HG03354 (cell line): Measurements from ENCODE around the gene ADGRF5.
"Not testable (repeated sequence)": the region's sequence is repeated elsewhere in the genome, so short reads cannot be mapped to it uniquely, and the experiment has no call there.

Experiments used
- ATAC-seq: cut with Tn5 transposase; IDR thresholded peaks from one replicate; pipeline ENCODE4 v1.9.1; 2021; ENCODE audit warnings: mild to moderate bottlenecking; ENCODE audit not compliant: unreplicated experiment, poor library complexity, severe bottlenecking

ADGRF5 gene

DNA sequence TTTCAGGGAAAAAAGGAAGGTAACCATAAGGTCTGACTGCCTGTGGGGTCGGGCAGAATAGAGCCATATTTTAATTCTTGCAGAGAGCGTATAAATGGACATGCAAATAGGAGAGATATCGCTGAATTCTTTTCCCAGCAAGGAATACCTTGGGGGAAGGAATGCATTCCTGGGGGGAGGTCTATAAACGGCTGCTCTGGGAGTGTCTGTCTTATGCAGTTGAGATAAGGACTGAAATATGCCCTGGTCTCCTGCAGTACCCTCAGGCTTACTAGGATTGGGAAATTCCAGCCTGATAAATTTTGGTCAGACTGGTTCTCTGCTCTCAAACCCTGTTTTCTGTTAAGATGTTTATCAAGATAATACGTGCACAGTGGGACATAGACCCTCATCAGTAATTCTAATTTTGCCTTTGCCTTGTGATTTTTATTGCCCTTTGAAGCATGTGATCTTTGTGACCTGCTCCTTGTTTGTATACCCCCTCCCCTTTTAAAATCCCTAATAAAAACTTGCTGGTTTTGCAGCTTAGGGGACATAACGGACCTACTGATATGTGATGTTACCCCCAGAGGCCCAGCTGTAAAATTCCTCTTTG lies 79.4 kb downstream of the ADGRF5 start:
- not testable (repeated sequence) for ATAC-seq

- ATAC-seq: no peak
These were observed 83.7 kb downstream of the ADGRF5 start for GRCh38 chr6:46838033-46838432.

GRCh38 chr6:46834991-46835390 lies 86.7 kb downstream of the ADGRF5 start:
- ATAC-seq: not testable (repeated sequence)

DNA sequence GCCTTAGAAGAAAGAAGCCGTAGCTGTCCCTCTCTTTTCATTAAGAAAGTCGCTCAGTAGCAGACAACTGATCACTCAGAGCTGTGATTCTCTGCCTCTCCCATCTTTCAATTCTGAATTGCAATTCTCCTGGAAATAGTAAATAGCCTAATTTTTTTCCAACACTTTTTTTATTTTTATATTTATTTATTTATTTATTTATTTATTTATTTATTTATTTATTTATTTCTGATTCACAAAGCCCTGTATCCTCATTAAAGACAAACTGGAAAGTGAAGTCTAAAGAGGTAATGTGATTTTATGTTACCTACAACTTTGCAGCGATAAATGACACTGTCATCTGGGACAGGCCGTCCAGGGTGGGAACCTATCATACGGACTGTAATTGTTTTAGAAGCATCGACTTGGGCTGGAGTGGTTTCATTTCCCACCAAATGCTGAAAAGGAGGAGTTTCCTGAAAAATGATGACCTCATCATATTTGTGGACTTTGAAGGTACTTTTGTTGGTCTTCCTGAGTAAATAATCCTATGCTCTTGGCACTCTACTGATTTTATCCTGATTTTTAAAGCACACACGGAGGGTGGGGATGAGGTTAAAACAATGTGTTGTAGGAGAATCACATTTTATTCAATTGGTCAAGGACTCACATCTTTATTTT lies 87.4 kb downstream of the ADGRF5 start:
- ATAC-seq: not testable (repeated sequence)

DNA sequence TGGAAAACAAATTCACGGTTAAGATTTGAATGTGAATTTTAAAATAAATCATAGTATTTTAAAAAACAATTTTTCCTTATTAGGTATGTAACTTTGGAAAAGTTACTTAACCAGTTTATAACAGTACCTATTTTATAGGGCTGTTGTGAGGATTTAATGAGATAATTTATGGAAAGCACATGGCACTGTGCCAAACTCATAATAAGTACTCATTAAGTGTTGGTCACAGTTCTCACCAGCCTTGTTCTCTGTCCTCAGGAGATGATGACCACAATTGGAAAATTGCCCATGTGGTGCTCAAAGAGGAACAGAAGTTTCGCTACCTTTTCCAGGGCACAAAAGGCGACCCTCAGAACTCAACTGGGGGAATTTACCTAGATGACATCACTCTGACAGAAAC lies 88.9 kb downstream of the ADGRF5 start:
- ATAC-seq: no peak

GRCh38 chr6:46828939-46829338 lies 92.8 kb downstream of the ADGRF5 start:
- no peak for ATAC-seq

- ATAC-seq: no peak
These were observed 100.3 kb downstream of the ADGRF5 start for GRCh38 chr6:46821458-46821881.

DNA sequence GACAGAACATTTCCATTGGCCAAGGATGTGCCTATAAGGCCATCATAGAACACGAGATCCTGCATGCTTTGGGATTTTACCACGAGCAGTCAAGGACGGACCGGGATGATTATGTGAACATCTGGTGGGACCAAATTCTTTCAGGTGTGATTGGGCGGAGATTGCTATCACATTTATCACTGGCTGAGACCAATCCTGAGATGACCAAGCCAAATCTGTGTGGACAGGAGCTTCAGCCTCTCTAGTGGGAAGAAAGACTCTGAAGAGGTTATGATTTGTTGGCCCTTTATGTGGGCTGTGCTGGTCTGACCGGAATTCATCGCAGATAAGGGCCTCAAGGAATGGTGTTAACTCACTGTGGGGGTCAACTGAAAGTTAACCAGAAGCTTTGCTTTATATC lies 102.2 kb downstream of the ADGRF5 start:
- no peak for ATAC-seq

DNA sequence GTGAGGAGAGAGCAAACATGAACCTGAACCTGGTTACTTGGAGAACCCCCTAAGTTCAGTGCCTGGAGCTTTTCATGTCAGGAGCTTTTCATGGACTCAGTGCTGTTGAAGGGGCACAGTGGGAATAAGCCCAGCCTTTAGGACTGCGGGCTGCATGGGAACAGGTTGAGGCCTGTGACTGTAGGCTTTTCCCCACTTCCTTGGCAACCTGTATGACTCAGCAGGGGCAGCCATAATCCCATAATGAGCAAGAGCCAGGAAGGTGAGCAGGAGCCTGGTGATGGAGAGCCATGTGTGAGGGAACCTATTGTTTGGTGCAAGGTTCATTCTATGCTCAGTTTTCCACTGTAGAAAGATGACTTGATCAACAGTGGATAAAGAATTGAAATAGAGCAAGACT lies 105.1 kb downstream of the ADGRF5 start:
- ATAC-seq: no peak

DNA sequence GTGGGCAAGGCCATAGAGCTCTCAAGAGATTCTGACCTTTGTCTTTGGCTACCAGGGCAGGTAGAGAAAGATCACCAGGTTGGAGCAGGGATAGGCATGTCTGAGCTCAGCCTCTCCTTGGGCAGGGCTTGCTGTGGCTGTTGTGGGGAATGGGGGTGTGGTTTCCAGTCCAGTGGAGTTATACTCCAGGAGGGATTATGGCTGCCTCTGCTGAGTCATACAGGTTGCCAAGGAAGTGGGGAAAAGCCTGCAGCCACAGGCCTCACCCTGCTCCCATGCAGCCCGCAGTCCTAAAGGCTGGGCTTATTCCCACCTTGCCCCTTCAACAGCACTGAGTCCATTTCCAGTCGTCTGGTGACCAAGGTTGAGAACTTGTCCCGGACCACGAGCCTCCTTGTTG lies 106.6 kb downstream of the ADGRF5 start:
- no peak for ATAC-seq

- no peak for ATAC-seq
These were observed 112.9 kb downstream of the ADGRF5 start for GRCh38 chr6:46808806-46809205.
